Measurements from ENCODE around the gene MS4A7. TPM values are rescaled to one million over a fixed set of nuclear protein-coding genes. Genes with fewer than 3 reads are reported as not detected.

MS4A7 gene
- total RNA-seq, 2 experiments from 2014 or later: not detected

DNA sequence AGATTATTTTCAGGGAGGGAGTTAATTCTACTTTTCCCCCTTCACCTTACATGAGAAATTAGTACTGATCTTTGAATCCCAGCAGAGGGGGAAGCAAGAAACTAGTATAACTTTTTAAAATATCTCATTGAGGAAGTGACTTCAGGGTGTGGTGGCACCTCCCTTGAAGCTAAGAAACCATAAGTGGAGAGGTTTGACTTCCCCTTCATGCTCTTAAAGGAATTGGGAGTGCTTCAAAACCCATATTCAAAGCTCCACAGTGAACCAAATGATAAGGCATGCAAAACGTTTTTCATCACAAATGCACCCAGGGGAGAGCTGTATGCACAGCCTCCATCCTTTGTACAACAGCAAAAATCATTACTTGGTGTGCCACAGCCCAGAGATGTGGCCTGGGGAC, 18.5 kb downstream of the MS4A7 start:
- Mint-ChIP-seq H3K4me3 (no peak overlapping the region), H3K27ac (no peak overlapping the region), H3K36me3 (ENCODE audit: low read depth) (no peaks in the 10 kb centered on the region), H3K27me3 (no peaks in the 10 kb centered on the region), H3K4me1 (no peaks in the 10 kb centered on the region), H3K9me3 (ENCODE audit: low read depth) (no peaks in the 10 kb centered on the region)
- POLR2A ChIA-PET: no interaction called here
- intact Hi-C loops (cut with DNase I, micrococcal nuclease): no loop called here
- CTCF ChIA-PET: interaction anchor here (0.5 to 0.8 kb wide), 3 partner anchors 14 to 300 kb away, joined by 3 to 4 read pairs (median 3); no protein-coding TSS in a partner anchor
- ATAC-seq (no peak), DNase-seq (no peak)

DNA sequence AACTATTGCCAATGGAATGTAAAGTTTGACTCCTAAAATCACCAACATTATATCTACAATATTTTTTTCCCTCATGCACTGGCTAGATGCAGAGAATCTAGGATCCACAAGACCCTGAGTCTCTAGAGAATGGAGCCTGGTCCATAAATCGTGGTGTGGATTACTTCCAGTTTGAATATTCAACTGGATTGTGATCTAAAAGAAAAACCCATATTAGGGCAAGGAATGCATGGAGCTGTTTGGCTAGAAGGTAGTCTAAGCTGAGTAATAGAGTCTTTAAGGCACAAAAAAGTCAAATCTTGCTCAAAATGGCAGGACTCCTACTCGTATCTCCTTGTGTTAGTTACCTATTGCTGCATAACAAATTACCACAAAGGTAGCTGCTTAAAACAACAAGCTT, 41.7 kb downstream of the MS4A7 start:
- ChIA-PET POLR2A (no interaction called here), CTCF (no interaction called here)
- ATAC-seq (no peak), DNase-seq (no peak)
- Mint-ChIP-seq H3K9me3 (ENCODE audit: low read depth) (no peaks in the 10 kb centered on the region), H3K4me1 (no peaks in the 10 kb centered on the region), H3K27me3 (peaks cover 10% of the 10 kb centered on the region), H3K36me3 (ENCODE audit: low read depth) (no peaks in the 10 kb centered on the region), H3K27ac (no peak overlapping the region), H3K4me3 (no peak overlapping the region)
- intact Hi-C loops (cut with DNase I, micrococcal nuclease): no loop called here

DNA sequence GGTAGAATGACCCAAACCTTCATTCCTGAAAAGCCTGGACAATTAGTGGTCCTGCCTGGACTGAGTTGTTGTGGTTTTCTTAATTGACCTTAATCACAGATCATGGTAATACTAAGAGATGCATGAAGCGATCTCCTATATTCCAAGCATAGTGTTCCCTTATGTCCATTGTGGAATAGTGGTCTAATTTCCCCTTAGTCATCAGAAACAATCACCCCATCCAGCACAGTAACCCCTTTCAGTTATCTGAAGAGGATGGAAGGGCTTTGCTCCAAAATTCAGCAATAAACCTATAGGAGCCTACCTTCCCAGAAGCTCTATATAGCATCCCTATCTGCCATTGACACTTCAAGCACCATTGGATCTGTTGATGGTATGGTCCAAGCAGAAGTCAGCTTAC, 44.3 kb downstream of the MS4A7 start:
- CTCF ChIA-PET: interaction anchor here (0.5 to 0.6 kb wide), 2 partner anchors 175 to 599 kb away, joined by 3 to 5 read pairs; no protein-coding TSS in a partner anchor
- intact Hi-C loops (cut with DNase I, micrococcal nuclease): no loop called here
- ATAC-seq: no peak

DNA sequence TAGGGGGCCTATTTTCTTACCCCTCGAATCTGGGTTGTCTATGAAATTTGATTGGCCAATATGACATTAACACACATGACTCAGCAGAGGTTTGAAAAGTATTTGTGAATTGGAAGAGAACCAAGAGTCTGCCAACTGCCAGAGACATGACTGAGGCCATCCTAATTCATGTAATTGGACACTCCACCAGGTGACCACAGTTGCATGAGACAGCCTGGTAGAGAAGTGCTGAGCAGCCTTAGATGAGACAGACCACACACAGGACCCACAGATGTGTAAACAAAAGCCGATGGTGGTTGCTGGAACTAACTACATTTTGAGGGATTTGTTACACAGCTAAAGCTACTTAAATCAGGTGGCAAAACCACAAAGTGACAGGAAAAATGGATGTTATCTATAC, 50.2 kb downstream of the MS4A7 start:
- DNase-seq (no peak), ATAC-seq (no peak)
- H3K27ac Mint-ChIP-seq: no peak overlapping the region
- CTCF ChIA-PET: no interaction called here
- POLR2A ChIA-PET: no interaction called here
- no peaks in the 10 kb centered on the region for H3K9me3 Mint-ChIP-seq (ENCODE audit: low read depth)
- no peaks in the 10 kb centered on the region for H3K36me3 Mint-ChIP-seq (ENCODE audit: low read depth)
- H3K27me3 Mint-ChIP-seq: peaks cover 18% of the 10 kb centered on the region
- H3K4me1 Mint-ChIP-seq: no peaks in the 10 kb centered on the region
- intact Hi-C loops (cut with DNase I, micrococcal nuclease): no loop called here
- no peak overlapping the region for H3K4me3 Mint-ChIP-seq

More for the DNA sequence above, 44.3 kb downstream of the MS4A7 start:
- Mint-ChIP-seq H3K27me3 (peaks cover 2% of the 10 kb centered on the region), H3K36me3 (ENCODE audit: low read depth) (no peaks in the 10 kb centered on the region), H3K9me3 (ENCODE audit: low read depth) (no peaks in the 10 kb centered on the region), H3K27ac (no peak overlapping the region), H3K4me3 (no peak overlapping the region), H3K4me1 (no peaks in the 10 kb centered on the region)
- DNase-seq: no peak
- POLR2A ChIA-PET: no interaction called here

DNA sequence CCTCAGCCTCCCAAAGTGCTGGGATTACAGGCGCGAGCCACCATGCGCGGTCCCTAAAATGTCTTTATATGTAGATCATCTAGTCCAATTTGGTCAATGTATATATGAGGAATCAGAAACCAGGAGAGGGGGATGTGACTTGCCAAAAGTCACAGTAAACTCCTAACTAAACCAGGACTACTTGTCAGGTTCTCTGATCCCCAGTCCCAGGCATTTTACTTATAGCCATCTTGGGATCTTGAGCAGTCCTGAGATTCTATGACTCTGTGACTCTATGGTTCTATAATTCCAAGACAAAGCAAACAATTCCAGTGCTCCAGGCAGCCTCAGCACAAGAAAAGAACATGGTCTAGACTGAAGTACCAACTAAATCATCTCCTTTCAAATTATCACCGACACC, 50.9 kb downstream of the MS4A7 start, which contains the start of gene MS4A5:
Gene MS4A5, plus strand, starts transcription at position 301 of the 400 bp plus-strand sequence. CDS start 103 bp downstream, outside the sequence.
- Mint-ChIP-seq H3K4me1 (no peaks in the 10 kb centered on the region), H3K9me3 (ENCODE audit: low read depth) (no peaks in the 10 kb centered on the region), H3K4me3 (no peak within 1 kb of the TSS), H3K36me3 (ENCODE audit: low read depth) (no peaks in the 10 kb centered on the region), H3K27ac (no peak within 1 kb of the TSS), H3K27me3 (peaks cover 19% of the 10 kb centered on the region)
- intact Hi-C loops (cut with DNase I, micrococcal nuclease): no loop called here
- POLR2A ChIA-PET: no interaction called here
- CTCF ChIA-PET: no interaction called here
- DNase-seq (no peak), ATAC-seq (no peak)

DNA sequence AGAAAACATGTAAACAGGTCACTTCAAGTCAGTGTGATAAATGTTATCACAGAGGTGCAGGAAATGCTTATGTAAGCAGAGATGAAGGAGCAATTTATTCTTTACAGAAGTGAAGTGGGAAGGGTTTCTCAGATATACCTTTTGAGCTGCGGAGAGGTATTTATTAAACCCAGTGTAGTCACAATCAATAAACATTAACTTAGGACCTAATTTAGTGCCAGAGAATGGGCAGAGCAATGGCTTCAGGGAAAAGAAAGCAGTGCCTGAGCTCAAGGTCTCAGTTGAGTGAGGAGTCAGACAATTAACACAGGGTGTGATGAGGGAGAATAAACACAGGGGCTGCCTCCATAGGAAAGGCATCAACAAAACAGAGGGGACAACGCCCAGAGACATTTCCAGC, 52.9 kb downstream of the MS4A7 start:
- Mint-ChIP-seq H3K9me3 (ENCODE audit: low read depth) (no peaks in the 10 kb centered on the region), H3K36me3 (ENCODE audit: low read depth) (no peaks in the 10 kb centered on the region), H3K4me3 (no peak overlapping the region), H3K4me1 (no peaks in the 10 kb centered on the region), H3K27me3 (peaks cover 19% of the 10 kb centered on the region), H3K27ac (no peak overlapping the region)
- ChIA-PET CTCF (interaction anchor here (1.1 kb wide), 1 partner anchor 66 kb away, joined by 3 read pairs; no protein-coding TSS in a partner anchor), POLR2A (no interaction called here)
- DNase-seq (no peak), ATAC-seq (no peak)
- intact Hi-C loops (cut with DNase I, micrococcal nuclease): no loop called here

DNA sequence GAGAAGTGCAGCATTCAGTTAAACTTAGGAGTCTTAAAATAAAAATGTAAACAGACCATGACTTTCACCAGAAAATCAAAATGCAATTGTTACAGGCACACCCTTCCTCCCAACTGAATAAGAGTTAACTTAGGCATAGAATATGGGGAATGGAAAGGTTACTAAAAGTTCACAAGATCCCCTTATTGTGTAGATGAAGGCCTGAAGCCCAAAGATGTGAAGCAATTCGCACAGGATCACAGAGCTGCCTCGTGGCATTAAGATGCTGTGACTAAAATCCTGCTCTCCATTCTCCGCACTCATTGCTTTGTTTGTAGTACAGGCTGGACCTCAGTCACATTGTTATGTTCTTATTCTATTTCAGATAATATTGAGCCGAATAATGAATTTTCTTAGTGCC, 55.1 kb downstream of the MS4A7 start:
- CTCF ChIA-PET: no interaction called here

More for the DNA sequence above, 55.1 kb downstream of the MS4A7 start:
- intact Hi-C loops (cut with DNase I, micrococcal nuclease): no loop called here
- DNase-seq (no peak), ATAC-seq (no peak)
- Mint-ChIP-seq H3K4me1 (no peaks in the 10 kb centered on the region), H3K27me3 (peaks cover 11% of the 10 kb centered on the region), H3K36me3 (ENCODE audit: low read depth) (no peaks in the 10 kb centered on the region), H3K4me3 (no peak overlapping the region), H3K27ac (no peak overlapping the region), H3K9me3 (ENCODE audit: low read depth) (no peaks in the 10 kb centered on the region)
- POLR2A ChIA-PET: no interaction called here

Other genes starting within 250 kb of the MS4A7 start
- gene MS4A6A, start 195.4 kb upstream of the MS4A7 start, total RNA-seq: not detected
- gene MS4A4E, start 135.4 kb upstream of the MS4A7 start, total RNA-seq: not detected
- gene MS4A4A, start 97.9 kb upstream of the MS4A7 start, total RNA-seq: not detected
- gene MS4A6E, start 51.3 kb upstream of the MS4A7 start, total RNA-seq: not detected
- not detected for gene MS4A14, start 17.9 kb downstream of the MS4A7 start, total RNA-seq
- gene MS4A5, start 51.0 kb downstream of the MS4A7 start, total RNA-seq: not detected
- gene MS4A1, start 77.3 kb downstream of the MS4A7 start, total RNA-seq: not detected
- gene MS4A12, start 114.2 kb downstream of the MS4A7 start, total RNA-seq: not detected
- not detected for gene MS4A13, start 136.9 kb downstream of the MS4A7 start, total RNA-seq

Measured in activated CD4-positive, alpha-beta T cell treated with anti-CD3 and anti-CD28 coated beads for 36 hours (primary cell).